SKM-1 (cell line): ENCODE data around the gene SELENOM.
"Not testable (repeated sequence)": the region's sequence is repeated elsewhere in the genome, so short reads cannot be mapped to it uniquely, and the experiment has no call there.

Experiments used
- DNase-seq: peaks from one replicate; lab custom pipeline; 2025; ENCODE audit not compliant: unreplicated experiment; lab: John Stamatoyannopoulos, UW

The SELENOM gene

GRCh38 chr22:31106001-31106571 lies 1.3 kb downstream of the SELENOM start:
- DNase-seq, result no peak

GRCh38 chr22:31105282-31105929 lies 2.0 kb downstream of the SELENOM start:
- no peak for DNase-seq

GRCh38 chr22:31104869-31105268 lies 2.5 kb downstream of the SELENOM start:
- no peak for DNase-seq

GRCh38 chr22:31103899-31104694 lies 3.3 kb downstream of the SELENOM start:
- DNase-seq, result no peak

GRCh38 chr22:31103111-31103510 lies 4.3 kb downstream of the SELENOM start:
- DNase-seq, result no peak

DNA sequence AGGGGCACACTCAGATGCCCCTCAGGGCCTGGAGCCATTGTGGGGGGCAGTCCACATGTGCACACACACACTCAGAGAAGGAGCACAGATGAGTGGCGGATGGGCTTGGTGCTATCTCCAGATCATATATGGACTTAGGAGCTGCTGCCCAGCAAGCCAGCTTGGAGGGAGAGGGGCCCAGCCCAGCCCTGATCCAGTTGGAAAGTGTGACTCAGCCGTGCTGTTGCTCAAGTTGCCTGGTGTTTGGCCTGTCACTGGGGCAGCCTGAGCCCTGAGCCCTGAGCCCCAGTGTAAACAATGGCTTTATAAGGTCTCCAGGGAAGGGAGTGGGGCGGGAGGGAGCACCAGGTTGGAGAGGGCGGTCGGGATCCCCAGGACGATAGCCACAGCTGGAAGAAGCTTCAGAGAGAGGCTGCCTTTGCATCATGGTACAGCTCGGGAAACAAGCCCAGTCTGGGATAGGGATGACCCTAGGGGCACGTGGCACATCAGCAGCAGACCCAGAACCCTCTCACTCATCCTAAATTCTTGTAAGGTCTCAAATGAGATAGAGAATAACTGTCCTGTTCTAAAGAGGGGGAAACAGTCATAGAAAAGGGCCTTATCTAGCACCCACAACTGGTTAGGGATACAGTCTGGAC lies 4.8 kb downstream of the SELENOM start:
- DNase-seq, result no peak

- no peak for DNase-seq
Measured at GRCh38 chr22:31100762-31101525, 6.4 kb downstream of the SELENOM start.

GRCh38 chr22:31099841-31100761 lies 7.3 kb downstream of the SELENOM start:
- DNase-seq, result no peak

DNA sequence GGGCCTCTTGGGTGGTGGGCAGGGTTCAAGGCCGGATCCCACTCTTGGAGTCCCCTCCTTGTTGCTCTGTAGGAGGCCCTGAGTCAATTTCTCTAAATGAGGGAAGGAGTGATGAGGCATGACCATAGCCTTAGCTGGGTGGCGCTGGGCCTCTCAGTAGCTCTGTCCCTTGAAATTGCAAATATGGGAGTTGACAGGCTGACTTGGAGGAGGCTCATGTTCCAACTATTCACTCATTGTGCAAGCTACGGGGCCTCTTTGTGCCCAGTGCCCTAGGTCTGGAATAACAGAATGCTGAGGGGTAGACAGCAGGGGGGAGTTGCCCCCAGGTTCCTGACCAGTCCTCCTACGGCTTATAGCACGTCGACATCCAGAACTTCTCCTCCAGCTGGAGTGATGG lies 8.0 kb downstream of the SELENOM start:
- no peak for DNase-seq

GRCh38 chr22:31098632-31099110 lies 8.7 kb downstream of the SELENOM start:
- DNase-seq, result no peak

DNA sequence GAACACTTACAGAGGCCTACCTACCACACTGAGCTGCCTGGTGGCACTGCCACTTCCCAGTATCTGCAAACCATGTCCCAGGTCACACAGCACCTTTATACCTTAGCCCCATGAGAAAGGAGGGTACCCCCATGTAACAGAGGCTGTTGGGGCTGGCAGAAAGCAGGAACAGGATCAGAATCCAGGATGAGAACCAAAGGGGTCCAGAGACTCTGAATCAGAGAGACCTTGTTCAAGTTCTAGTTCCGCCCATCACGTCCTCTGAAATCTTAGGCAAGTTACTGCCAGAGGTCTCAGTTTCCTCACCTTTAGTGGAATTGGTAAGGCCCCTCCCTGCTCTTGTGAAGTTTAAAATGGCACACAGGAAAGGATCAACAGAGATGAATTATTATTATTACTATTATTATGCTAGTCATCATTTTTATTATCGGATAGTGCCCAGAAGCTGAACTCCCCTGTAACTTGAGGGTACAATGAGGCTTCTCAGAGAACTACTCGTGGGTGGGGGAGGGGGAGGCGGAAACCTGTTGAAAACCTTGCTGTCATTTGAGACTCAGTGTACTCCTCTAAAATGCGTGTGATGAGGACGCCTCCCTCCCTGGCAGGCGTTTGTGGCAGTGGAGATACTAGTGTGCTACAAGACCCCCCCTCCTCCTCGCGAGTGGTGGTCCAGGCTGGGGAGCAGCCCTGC lies 9.3 kb downstream of the SELENOM start:
- no peak for DNase-seq

GRCh38 chr22:31097539-31097938 lies 9.8 kb downstream of the SELENOM start:
- not testable (repeated sequence) for DNase-seq

DNA sequence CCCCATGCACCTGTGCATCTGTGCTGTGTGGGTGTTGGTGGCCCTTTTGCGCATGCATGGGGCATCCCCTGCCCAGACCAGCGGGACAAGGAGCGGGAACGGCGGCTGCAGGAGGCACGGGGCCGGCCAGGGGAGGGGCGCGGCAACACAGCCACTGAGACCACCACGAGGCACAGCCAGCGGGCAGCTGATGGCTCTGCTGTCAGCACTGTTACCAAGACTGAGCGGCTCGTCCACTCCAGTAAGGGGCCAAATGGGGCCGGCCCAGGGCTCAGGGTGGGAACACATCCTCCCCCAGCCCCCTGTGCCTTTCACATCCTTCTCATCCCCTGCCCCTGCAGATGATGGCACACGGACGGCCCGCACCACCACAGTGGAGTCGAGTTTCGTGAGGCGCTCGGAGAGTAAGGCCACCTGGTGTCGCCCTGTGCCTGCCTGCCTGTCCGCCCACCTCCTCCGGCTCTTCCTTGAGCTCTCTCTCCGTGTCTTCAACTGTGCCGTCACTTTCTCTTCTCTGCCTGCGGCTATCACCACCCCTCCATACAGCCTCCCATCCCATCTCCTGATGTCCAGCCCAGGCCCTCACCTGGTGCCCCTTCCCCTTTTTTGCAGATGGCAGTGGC lies 10.6 kb downstream of the SELENOM start:
- no peak for DNase-seq

DNA sequence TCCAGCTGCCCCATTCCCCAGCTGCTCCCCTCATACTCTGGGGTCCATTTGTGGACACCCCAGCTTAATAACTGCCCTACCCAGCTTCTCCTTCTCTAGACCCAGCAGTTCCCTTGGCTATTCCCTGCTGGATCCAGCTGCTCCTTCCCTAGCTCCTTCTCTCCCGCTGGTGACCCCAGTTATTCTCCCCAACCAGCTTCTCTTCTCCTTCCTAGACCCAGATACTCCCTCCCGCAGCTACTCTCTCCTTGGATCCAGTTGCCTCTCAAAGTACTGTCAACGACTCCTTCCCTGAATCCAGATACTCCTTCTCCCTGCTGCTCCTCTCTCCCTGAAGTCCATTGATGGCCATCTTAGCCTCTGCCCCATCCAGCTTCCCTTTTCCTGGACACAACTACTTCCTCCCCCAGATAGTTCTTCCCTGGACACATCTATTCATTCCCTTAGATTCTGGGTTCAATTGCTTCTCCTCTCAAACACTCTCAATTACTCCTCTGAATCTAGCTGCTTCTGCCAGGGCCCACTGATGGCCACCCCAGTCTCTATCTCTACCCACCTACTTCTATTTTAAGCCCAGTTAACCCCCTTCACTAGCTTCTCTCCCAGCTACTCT lies 11.6 kb downstream of the SELENOM start:
- no peak for DNase-seq

DNA sequence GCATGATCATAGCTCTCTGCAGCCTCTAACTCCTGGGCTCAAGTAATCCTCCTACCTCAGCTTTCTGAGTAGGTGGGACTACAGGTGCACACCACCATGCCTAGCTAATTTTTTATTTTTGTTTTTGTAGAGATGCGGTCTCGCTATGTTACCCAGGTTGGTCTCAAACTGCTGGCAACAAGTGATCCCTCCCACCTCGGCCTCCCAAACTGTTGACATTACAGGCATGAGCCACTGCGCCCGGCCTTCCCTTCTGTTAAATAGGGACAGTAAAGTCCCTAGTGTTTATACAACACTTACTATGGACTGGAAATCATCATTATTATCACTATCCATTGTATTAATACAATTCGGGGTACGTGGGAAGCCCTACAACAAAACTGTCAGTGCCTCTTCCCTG lies 12.6 kb downstream of the SELENOM start:
- no peak for DNase-seq

DNA sequence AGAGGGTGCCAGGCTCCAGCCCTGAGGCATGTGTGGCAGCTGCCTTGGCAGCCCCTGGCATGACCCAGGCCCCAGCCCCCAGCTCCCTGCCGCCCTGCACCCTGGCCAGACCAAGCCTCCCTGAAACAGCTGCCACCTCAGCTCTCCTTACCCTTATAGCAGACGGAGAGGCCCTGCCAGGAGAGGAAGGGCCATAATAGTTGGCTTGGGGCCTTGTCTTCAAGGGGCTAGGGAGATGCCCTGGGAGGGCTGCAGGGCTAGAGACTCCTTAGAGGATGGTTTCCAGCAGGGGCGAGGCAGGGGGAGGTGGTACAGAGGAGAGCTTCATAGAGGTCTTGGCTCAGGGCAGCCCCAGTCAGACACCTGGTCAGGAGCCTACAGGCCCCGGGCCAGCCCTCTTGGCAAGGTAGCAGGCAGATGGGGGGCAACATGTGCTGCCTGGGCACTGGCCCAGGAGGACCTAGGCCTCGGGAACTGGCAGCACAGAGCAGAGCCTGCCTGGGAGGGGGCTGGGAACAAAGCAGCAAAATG lies 13.3 kb downstream of the SELENOM start:
- DNase-seq, result no peak

DNA sequence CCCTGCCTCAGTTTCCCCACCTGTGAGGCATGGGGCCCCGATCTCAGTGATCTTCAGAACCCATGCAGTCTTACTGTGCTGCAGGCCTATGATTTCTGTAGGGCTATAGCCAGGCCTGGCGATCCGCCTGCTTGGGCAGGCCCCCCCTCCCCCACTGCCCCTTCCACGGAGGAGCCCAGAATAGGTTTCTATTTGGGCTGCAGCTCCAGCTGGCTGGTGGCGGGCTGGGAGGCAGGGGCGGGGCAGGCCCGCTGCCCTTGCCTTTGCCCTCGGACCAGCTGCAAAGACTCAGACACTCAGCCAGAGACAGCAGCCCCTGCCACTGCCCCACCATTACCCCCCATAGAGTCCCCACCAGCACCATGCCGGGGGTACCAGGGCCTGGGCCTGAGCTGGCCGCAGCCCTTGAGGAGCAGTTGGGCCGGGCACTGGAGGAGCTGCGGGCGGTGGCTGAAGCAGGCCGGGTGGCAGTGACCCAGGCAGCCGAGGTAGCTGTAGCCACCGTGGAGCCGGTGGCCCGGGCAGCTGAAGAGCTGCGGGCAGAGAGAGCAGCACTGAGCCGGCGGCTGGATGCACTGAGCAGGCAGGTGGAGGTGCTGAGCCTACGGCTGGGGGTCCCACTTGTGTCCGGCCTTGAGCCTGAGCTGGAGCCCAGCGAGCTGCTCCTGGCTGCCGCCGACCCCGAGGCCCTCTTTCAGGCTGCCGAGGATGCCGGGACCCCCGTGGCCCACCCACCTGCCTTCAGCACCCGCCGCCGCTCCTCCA lies 14.1 kb downstream of the SELENOM start:
- no peak for DNase-seq
